ENCODE data around the gene OBSCN.
A peak's percentile ranks its signal among the peaks of the same experiment; 100 is the strongest.

Gene OBSCN

DNA sequence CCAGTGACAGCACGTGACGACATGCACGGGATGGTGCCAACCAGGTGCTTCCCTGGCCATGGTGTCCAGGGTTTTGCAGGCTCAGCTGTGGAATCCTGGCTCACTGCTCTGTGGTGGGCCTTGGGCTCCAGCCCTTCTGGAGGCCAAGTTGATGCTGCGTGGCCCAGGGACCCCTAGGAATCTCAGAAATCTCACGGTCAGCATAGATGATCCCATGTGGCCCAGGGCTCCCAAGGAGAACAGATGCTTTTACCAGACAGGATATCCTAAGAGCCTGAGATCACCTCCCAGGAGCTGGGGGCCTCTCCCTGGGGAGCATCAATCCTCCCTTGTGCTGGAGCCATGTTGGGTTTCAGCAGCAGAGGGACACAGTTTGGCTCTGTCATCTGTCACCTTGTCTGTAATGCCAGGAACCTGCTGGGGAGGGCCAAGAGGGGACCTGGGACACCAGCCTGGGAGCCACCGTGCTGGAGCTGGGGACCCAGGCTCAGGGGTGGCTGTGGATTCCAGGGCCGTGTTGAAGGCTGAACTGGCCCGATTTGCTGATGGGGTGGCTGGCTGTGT, 134.9 kb downstream of the OBSCN start:
- DNase-seq, result no peak

DNA sequence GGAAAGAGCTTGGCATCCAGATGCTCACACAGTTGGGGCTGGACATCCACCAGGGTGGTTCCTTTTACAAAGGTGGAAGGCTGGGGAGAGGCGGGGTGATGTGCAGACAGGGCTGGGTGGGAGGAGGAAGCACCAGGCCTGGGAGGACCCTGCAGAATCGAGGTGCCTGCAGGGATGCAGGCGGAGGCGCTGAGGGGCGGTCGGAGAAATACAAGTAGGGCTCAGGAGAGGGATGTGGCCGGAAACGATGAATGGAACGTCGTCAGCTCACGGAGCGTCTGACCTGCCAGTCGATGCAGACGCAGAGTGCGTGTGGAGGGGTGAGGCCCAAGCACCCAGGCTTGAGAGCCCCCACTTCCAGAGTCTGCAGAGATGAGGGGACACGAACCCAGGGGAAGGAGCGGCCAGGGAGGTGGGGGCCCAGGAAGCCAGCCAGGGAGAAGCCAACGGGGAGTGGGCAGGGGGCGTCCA, 135.4 kb downstream of the OBSCN start:
- DNase-seq, result no peak

DNA sequence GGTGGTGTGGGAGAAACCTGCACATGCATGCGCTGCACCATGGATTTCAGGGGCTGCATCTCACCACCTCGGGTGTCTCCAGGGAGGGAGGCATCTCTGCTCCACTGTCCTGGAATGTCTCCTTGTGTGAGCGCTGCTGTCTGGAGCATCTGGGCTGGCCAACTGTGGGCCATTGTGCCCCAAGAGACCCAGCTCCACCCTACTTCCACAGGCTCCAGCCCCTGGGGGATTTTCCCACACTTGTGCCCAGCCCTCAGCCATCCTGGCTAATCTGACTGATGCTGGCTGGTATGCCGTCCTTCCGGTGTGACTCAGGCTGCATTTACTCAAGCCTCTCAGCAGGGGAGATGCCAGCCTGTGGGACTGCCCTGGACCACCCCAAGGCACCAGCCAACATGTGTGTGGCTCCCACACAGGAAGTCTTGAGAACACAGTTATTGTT, 136.8 kb downstream of the OBSCN start:
- DNase-seq, result no peak

DNA sequence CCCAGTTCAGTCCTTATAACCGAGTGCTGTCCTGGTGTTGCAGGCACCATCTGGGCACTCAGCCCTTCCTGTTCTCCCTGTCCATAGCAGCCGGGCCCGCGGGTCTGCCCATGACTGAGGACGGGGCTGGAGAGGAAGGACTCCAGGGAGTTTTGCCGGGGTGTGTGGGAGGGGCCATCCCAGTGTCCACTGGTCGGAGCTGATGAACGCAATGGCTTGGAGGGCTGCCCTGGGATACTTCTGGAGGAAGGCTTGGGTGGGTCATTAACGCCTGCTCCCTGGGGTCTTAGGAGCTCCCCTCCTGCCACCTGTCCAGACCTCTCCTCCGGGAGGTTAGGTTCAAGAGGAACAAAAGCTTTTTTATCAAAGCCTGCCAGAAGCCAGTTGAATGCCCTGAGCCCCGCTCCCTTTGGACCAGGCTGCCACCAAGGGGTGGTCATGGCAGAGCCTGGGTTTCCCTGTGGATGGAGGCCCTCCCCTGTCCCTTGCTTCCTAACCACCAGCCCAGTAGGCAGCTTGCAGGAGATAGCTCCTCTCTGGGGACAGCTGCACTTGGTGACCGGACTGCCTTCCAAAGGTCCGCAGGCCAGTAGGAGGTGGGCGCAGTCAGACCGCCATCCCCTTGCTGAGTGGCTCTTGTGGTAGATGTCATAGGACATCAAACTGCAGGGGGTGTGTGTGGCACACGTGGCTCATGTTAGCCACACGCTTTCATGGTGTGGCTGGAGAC, 137.5 kb downstream of the OBSCN start:
- DNase-seq, result no peak

DNA sequence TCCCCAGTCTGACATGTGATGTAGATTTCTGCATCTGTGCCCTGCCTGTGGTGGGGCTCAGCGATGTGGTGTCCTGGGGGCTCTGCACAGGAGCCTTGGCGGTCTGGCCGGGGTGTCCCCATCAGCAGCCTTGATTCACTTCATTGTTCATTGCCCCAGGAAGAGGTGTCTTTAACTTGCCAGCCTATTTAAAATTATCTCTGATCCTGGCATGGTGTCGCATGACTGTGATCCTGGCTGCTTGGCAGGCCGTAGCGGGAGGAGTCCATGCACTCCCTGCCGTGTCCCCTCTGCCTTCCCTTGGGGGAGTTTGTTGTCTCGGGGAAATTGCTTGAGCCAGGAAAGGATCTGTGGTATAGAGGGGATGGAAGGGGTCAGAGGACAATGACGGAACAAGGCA, 138.9 kb downstream of the OBSCN start:
- DNase-seq, result no peak

DNA sequence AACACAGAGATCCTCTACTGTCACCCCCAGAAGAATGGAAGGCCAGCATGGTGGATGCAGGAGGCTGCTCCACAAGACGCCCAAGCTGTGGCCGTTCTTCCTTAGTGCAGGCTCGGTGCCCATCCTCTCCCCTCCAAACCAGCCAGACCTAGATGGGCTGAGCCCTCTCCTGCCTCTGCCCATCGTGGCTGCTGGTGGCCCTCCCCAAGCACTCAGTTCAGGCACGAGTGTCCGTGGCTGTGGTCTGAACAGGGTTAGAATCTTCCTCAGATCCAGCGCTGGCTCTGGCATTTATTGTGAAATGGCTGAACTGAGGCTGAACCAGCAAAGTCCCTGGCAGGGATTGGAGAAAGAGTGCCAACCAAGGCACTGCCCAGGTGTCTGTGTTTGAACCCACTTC, 139.3 kb downstream of the OBSCN start:
- DNase-seq, result no peak

DNA sequence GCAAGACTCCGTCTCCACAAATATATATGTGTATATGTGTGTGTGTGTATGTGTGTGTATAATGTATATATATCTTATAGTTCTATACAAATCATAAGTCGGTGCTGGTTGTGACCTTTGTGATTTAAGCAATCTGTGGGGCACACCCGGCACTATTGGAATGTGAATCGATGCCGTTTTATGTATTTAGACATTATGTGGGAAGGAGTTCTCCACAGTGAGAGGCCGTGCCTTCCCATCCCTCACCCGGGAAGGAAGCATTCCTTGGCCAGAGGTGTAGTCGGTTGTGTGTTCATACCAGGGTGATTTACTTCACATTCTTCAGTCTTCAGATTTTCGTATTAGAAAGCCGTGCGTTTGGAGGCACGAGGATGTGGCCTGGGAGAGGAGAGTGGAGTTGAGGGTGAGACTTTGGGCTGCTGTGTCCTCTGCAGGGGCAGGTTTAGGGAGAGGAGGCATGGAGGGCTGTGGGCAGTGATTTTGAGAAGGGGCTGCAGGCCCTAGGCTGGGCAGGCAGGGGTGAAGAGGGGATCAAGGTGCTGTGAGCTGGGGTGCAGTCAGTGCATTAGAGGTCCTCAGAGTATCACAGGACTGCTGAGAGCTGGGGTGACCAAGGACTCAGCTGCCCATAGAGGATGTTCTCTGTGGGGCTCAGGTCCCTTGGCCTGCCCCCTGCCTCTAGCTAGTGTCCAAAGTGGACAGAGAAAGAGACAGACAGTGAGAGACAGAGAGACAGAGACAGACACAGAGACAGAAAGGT, 141.0 kb downstream of the OBSCN start:
- no peak for DNase-seq

DNA sequence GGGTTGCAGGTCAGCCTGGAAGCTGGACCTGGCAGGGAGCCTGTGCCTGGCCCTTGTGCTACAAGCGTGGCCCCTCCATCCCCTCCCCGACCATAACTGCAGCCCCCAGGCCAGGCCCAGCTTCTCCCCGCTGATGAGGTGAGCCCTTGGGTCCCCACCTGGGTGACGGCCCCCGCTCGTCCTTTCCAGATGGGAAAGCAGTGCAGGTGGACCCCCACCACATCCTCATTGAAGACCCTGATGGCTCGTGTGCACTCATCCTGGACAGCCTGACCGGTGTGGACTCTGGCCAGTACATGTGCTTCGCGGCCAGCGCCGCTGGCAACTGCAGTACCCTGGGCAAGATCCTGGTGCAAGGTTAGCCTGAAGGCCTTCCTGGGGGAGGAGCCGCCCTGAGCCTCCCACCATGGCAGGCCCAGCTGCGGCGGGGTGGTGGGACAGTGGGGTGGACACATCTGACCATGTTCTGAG, 141.9 kb downstream of the OBSCN start:
- no peak for DNase-seq

DNA sequence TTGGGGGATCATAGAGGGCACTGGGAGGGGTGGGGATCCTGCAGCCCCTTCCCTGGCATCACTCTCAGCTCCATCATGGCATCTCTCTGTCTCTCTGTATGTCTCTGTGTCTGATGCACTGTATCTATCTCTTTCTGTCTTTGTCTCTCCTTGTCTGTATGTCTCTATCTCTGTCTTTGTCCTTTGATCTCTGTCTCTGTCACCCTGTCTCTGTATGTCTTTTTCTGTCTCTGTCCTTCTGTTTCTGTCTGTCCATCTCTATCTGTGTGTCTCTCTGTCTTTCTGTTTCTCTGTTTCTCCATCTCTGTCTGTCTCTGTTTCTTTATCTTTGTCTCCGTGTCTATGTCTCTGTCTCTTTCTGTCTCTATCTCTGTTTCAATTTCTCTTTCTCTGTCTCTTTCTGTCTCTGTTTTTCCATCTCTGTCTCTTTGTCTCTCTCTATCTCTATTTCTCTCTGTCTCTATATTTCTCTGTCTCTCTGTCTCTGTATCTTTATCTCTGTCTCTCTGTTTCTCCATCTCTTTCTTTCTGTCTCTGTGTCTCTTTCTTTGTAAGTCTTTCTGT, 142.4 kb downstream of the OBSCN start:
- DNase-seq, result no peak

DNA sequence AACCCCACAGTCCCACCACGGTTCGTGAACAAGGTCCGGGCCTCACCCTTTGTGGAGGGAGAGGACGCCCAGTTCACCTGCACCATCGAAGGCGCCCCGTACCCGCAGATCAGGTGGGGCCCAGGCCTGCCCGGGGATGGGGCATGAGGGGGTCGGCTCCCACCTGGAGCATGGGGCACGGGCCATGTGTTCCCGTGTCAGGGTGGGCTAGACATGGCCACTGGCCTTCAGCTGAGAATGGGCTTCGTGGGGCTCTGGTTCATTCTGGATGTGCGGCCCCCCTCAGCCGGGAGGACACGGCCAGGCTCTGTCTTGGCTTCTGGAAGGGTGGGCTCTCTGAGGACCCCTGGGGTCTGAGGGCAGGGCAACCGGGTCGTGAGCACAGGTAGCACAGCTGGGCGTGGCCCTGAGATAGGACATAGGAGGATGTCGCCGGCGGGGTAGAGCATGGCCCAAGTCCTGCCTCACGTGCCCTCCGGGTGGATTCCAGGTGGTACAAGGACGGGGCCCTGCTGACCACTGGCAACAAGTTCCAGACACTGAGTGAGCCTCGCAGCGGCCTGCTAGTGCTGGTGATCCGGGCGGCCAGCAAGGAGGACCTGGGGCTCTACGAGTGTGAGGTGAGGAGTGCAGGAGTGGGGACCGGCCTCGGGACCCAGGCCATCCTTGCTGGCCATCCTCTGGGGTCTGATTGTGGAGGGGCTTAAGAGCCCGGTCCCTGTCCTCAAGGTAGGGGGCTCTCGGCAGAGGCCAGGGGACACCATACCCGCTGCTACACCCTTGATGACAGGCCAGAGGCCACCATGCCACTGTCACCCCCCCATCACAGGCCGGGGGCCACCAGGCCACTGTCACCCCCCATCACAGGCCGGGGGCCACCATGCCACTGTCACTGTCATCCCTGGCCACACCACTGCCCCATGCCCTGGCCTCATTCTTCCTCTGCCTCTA, 143.3 kb downstream of the OBSCN start:
- no peak for DNase-seq

DNA sequence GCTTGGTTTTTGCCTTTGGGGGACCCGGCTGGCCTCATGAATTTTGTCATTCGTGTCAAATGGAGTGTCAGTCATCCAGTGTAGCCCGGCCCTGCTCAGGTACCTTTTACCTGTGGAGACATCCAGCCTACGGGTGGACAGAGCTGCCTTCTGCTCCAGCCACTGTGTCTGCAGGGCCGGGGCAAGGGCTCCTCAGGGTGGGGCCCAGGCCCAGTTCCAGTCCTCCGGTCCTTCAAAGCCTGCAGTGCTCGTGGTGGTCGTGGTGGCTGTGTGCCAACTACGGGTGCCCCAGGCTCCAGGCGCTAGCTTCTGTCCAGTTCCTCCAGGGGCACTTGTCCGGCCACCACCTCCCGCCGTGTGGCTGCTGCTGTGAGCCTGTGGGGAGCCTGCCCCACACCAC, 144.0 kb downstream of the OBSCN start:
- DNase-seq, result no peak

DNA sequence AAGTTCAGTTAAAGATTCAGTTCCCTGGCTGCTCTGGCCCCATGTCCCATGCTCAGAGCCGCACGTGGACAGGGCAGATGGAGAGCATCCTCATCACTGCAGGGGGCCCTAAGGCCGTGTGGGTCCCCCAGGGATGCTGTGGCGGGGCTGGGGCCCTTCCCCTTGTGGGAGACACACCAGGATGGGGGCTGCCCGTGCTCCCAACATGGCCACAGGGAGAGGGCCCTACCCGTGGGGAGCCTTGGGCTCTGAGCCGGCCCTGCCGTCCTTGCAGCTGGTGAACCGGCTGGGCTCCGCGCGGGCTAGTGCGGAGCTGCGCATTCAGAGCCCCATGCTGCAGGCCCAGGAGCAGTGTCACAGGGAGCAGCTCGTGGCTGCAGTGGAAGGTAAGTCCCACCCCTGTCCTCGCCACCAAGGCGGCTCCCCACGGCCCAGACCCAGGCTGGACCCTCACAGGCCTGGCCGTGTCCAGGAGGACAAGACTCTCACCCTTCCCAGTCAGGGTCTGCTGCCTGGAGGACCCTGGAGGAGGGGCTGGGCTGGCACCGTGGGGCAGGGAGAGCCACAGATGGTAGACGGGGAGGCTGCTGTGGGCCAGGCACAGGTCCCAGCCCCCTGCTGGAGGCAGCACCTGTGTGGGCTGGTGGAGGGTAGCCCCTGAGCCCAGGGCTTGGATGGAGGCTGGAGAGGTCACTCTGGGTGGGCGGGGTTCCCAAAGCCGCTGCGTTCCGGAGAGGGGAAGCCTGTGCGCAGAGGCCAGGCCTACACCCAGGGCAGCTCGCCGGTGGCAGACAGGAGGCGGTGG, 145.0 kb downstream of the OBSCN start:
- no peak for DNase-seq

DNA sequence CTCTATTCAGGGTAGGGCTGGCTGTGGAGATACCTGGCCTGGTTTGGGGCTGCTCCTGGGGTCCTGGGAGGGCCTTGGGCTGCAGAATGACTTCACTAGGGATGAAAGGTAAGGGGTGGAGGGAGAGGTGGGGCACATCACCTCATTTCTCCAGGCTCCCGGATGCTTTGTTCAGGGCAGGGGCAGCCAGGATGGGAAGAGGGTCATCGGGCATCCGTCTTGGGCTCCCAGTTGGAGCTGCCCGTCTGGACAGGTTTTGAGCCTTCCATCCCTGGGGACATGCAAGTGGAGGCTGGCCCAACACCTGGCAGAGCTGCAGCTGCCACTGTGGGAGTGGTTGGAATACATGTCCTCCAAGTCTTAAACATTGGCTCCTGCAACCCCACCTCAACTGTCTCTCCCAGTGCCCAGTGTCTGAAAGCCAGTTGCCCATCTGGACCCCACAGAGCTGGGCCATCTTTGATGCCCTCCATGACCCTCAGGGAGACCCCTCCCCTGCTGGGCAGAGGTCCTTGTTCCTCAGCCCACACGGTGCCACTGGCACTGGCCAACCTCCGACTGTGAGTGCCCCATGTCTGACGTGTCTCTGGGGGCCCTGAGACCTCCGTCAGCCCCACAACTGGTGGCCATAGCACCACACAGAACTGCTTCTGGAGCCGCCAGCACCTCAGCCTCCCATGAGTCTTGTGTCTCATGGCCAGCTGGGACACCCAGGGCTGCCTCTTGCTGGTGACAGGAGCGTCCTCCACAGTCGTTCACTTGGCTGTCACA, 145.9 kb downstream of the OBSCN start:
- no peak for DNase-seq

DNA sequence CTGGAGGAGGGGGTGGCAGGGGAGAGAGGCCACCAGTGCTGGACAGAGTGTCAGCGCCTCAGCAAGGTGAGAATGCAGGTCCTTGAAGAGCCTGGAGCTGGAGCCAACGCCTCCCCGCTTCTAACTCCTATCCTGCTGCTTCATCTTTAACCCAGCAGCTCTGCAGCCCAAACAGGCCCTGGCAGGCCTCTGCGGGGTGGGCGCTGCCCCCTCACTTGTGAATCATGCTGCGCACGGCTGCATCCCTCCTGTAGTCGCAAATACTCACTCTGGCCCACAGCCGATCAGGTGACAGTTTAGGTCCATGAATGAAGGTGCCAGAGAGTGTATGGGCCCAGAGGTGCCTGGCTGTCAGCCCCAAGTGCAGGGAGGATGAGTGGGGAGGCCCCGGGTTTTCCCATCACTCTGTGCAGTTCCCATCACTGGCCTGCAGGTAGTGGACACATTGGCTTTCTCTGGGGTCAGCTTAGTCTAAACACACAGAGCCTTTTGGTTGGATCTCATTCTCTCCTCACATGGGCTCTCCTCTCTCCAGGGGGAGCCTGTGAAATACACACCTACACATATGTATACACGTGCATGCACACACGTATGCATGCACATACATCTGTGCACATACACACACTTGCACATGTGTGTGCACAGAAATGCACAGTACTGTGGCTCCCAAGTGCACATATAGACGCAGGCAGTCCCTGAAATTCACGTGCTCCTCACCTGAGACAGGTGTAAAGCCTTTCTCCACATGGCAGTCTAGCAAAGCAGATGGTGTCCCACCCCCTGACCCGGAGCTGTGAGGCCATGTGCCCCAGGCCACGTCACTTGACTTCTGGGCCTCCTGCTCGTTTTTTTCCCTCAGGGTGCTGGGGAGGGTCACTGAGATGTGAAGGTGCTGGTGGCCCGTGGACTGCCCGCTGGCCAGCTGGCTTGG, 146.8 kb downstream of the OBSCN start:
- DNase-seq, result no peak

DNA sequence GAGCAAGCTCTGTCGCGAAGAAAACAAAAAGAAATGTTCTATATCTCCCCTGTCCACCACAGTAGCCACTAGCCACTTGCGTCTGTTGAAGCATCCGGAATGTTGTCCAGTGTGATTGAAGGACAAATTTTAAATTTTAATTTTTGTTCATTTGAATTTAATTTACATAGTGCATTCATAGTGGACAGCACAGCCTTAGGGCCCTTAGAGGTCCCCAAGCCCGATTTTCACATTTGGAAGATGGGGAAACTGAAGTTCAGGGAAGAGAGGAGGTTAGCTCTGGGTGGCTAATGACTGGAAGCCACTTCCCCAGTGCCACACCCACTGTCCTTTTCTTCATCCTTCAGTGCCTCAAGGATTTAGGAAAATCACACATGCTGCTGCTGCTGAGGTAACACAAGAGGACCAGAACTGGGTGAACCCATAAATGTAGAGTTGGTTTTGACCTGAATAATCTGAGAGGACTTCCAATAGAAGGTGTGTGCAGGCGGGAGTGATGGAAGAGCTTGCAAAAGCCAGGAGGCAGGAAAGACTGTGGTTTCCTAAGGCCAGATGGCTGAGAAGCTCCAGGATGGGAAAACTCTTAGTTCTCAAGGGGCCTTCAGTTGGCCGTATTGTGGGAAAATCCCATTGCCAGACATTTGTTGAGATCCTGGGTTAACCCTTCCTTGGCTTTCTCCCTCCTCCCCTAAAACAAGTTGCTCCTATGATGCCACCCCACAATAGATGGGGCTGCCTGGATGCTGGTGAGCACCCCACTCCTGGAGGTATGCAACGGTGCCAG, 149.2 kb downstream of the OBSCN start:
- DNase-seq, result peak in 1 of 2 experiments; percentile 60

DNA sequence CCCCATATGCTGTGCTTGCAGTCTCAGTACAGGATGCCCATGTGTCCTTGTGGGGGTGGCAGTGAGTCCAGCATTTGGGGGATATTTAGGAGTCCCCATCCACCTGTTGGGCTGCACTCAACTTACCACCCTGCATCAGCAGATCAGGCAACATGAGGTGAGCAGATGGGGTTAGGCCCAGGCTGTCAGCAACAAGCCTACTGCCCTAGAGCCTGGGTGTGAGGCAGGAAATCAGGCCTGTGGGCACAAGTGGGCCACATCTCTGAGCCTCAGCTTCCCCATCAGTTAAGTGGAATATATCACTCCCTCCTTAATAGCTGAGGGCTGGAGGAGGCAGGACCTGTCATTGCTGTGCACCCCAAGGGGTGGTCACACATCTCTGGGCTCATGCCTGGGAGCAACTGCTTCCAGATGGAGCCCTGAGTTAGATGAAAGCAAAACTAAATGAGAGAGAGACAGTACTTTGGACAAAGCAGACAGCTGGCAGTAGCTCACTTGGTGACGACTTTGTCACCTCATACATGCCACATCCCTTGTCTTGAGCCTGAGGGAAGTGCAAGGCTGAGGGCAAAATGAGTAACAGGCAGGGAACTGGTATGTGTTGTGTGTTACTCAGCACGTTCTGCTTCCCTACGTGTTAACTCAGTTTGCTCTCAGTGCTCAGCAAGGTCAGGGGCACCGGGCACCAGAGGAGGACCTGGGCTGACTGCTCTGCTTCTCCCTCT, 150.4 kb downstream of the OBSCN start:
- DNase-seq, result no peak

DNA sequence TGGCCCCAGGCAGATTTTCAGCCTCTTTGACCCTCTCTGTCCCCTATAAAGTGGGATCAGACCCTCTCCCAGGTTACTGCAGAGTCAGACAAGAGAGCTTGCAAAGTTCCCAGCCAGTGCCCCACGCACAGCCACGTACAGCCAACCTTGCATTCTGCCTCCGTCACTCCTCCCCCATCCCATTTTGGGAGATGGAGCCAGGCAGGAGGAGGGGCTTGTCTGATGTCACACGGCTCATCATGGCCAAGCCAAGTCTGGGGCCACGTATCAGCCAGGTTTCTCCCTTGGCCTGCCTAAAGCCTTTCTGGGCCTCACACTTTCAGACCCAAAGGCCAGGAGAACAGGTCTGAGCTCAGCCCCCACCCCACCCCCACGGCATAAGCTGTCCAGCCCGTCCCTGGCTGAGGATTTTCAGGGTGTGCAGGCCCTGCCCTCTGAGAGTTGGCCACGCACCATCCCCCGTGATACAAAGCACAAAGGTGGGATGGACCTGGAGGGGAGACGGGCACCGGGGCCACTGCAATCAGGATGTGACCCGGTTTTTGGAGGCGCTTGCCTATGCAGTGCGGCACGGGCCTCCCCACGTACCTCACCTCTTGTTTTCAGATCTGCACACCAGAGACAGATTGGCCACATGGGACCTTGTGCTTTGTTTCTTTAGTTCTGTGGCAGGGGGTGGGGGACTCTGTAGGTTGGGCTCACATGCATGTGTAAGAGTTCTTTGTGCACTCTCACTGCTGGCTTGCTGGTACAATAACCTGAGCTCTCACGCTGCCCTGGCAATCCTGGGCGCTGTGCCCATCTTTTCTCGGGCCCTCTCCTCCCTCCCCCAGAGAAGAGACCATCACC, 151.1 kb downstream of the OBSCN start:
- no peak for DNase-seq
